Urinary bladder (tissue), 4 donors: ENCODE data around the gene LRRC47. TPM values are rescaled to one million over a fixed set of nuclear protein-coding genes. Genes with fewer than 3 reads are reported as not detected.

ENCODE experiments used
- DNase-seq: peaks from one replicate; pipeline ENCODE4 v3.0.0-alpha.2; 2015; ENCODE audit errors: extremely low spot score
- H3K27ac ChIP-seq: one replicate; pipeline ENCODE4 v1.5.1; 2013; ENCODE audit warnings: low read depth, mild to moderate bottlenecking, moderate library complexity
- H3K36me3 ChIP-seq: one replicate; pipeline ENCODE4 v1.6.1; 2013; ENCODE audit warnings: mild to moderate bottlenecking, moderate library complexity; ENCODE audit not compliant: insufficient read depth
- H3K4me1 ChIP-seq: one replicate; pipeline ENCODE4 v1.6.1; 2013; ENCODE audit warnings: mild to moderate bottlenecking, moderate library complexity; ENCODE audit not compliant: insufficient read depth
- H3K4me3 ChIP-seq: one replicate; pipeline ENCODE4 v1.5.1; 2013; ENCODE audit warnings: low read depth, low read length
- WGBS: extraction: QIAGEN DNeasy Blood & Tissue Kit; methylation state at CpG from one replicate; pipeline ENCODE4 v1.1.7; 2013; 5-methylcytosine and 5-hydroxymethylcytosine counted together
- polyA plus RNA-seq: library from polyadenylated mRNA; stranded (reverse); fragments of 200-250 nt; gene quantifications from one replicate; pipeline ENCODE4 v1.2.3, GENCODE V29; 2013
- small RNA-seq: library from RNA; depleted of rRNA; stranded (forward); fragments of <200 nt; gene quantifications from one replicate; pipeline ENCODE3, GENCODE V24; 2014
- total RNA-seq: library from RNA; depleted of rRNA; stranded (reverse); fragments of >200 nt; gene quantifications from one replicate; pipeline ENCODE4 v1.2.3, GENCODE V29; 2014
- donor health status: healthy with polysubstance abuse.
- donor health status: healthy.

The LRRC47 gene
- total and polyA plus RNA-seq, 2 donors = 17.8 to 31.0 TPM

DNA sequence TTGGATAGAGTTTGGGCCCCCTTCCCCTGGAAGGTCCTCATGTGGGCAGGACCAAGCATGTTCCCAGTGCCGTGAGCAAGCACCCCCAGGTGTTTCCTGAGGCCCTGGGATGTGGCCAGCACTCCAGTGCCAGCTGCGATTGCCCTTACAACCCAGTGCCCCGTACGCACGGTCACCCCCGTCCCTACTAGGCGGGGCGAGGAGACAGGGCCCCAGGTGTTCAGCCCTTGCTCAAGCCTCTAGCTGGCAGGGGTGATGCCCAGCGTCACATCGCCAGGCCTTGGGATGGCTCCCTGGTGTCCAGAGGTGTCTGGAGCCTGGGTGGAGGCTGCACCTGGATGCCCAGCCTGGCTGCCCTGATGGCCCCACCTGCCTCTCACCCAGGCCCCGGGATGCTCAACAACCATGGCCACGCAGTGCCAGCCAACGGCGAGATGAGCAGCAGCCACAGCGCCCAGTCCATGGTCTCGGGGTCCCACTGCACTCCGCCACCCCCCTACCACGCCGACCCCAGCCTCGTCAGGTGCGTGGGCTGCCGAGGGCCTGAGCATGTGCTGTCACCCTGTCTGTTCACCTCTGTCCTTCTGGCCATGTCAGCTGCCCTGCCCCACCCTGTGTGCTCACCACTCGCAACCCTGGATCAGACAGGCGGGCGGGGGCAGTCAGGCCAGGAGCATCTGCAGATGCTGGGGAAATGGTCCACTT is 65.6 kb downstream of the LRRC47 start:
- 81% methylated on average over 25 of the region's 25 CpGs for whole genome bisulfite sequencing
- Histone ChIP-seq H3K27ac (no peak overlapping the region), H3K4me3 (no peak overlapping the region), H3K4me1 (no peaks in the 10 kb centered on the region), H3K36me3 (no peaks in the 10 kb centered on the region)
- no peak for DNase-seq

DNA sequence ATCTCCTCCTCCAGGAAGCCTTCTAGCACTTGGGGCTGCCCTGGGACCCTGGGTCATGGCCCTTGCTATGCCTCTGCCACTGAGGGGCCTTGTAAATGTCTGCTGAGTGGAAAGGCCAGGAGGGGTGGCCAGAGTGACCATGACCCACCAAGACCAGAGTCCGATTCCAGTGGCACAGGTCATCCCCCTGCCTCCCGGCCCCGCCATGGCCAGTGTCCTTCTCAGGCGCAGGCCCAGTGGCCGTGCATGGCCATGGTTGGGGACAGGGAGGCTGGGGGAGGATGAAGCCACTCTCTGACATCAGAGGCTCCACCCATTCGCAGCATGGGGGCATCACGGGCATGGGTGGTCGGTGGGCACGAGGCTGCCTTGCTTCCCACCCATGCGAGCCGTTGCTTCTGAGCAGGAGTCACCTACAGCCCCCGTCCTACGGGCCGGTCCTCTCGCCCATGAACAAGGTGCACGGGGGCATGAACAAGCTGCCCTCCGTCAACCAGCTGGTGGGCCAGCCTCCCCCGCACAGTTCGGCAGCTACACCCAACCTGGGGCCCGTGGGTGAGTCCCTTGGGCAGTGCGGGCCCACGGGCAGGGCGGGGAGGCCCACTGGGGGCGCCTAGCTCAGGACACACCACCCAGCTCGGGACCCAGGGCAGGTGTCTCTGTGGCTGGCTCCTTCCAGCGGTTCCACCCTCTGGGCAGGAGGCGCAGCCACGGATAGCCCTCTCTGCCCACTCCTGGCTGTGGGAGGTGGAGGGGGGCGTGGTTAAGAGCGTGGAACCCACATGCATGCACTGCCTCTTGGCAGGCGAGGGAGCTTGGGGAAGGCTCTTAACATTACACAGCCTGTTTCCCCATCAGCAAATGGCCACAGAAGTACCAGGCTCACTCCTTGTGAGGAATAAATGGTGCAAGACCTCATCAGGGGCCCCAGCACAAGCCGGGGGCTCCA is 66.4 kb downstream of the LRRC47 start:
- no peak overlapping the region for H3K4me3 ChIP-seq
- no peaks in the 10 kb centered on the region for H3K36me3 ChIP-seq
- WGBS = 78% methylated on average over 32 of the region's 32 CpGs
- DNase-seq = no peak
- no peaks in the 10 kb centered on the region for H3K4me1 ChIP-seq
- H3K27ac ChIP-seq = no peak overlapping the region

Small RNA genes lying within 50 kb of the gene (small RNA-seq; reads per million reads assigned to genes)
- gene RF02197 (not detected), gene RN7SL574P (not detected)

Other genes starting within 250 kb of the LRRC47 start
- gene MEGF6, start 185.0 kb downstream of the LRRC47 start, total RNA-seq = 14.5 TPM
- gene MEGF6, start 185.0 kb downstream of the LRRC47 start, polyA plus RNA-seq = 23.5 TPM
- gene TPRG1L, start 171.5 kb downstream of the LRRC47 start, total RNA-seq = 22.9 TPM
- gene TPRG1L, start 171.5 kb downstream of the LRRC47 start, polyA plus RNA-seq = 60.8 TPM
- 8.1 TPM for gene WRAP73, start 146.4 kb downstream of the LRRC47 start, total RNA-seq
- 21.2 TPM for gene WRAP73, start 146.4 kb downstream of the LRRC47 start, polyA plus RNA-seq
- 0.63 TPM for gene TP73, start 144.0 kb downstream of the LRRC47 start, total RNA-seq
- gene TP73, start 144.0 kb downstream of the LRRC47 start, polyA plus RNA-seq = 0.09 TPM
- not detected for gene CCDC27, start 44.0 kb downstream of the LRRC47 start, total RNA-seq
- gene CCDC27, start 44.0 kb downstream of the LRRC47 start, polyA plus RNA-seq = not detected
- not detected for gene SMIM1, start 23.7 kb downstream of the LRRC47 start, total RNA-seq
- gene SMIM1, start 23.7 kb downstream of the LRRC47 start, polyA plus RNA-seq = 7.7 TPM
- 20.3 TPM for gene CEP104, start 60.7 kb upstream of the LRRC47 start, total RNA-seq
- gene CEP104, start 60.7 kb upstream of the LRRC47 start, polyA plus RNA-seq = 17.0 TPM
- 8.5 TPM for gene DFFB, start 61.0 kb upstream of the LRRC47 start, total RNA-seq
- 6.7 TPM for gene DFFB, start 61.0 kb upstream of the LRRC47 start, polyA plus RNA-seq
- gene C1orf174, start 103.8 kb upstream of the LRRC47 start, total RNA-seq = 24.5 TPM
- 18.8 TPM for gene C1orf174, start 103.8 kb upstream of the LRRC47 start, polyA plus RNA-seq